DOHH2 (cell line): Measurements from ENCODE around the gene ERMN.

Experiments used
- EZH2phosphoT487 ChIP-seq: fragments of 200-600 bp; sonication (generic); IDR thresholded peaks from 2 replicates; pipeline ENCODE4 v1.6.1; 2017; ENCODE audit warnings: borderline replicate concordance, mild to moderate bottlenecking, antibody characterized with exemption, low read length, moderate library complexity, mixed read lengths
- TF ChIP-seq, protein P1 (sequence below): fragments of 200-600 bp; sonication (generic); IDR thresholded peaks from one replicate; pipeline ENCODE4 v1.5.1; 2014; ENCODE audit warnings: antibody characterized with exemption, mild to moderate bottlenecking, low read depth, low read length; ENCODE audit not compliant: poor library complexity, severe bottlenecking

DNA sequence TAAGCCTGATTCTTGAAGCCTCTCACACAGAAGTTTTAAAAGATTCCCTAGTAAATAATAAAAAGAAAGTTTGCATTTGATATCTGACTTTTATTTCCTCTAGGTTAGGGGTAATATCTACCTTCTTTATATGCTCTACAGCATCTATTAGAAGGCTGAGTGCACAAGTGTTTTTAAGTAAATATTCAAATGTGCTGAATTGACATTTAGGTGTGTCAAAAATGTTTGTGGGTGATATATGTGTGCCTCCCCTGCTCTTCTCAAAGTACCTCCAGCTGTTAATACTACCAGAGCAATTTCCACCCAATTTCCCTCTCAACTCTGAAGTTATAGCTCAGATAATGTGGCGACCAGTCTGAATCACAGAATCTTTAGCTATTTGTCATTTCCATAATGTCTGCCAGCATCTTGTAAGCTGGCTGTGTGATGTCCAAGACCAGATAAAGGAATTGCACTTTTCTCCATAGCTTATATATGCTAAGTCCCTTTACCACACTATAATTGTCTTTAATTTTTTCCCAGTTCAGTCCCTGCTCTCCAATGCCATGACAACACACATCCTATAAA lies 24.4 kb upstream of the ERMN start:
- TF ChIP-seq, protein P1, sequence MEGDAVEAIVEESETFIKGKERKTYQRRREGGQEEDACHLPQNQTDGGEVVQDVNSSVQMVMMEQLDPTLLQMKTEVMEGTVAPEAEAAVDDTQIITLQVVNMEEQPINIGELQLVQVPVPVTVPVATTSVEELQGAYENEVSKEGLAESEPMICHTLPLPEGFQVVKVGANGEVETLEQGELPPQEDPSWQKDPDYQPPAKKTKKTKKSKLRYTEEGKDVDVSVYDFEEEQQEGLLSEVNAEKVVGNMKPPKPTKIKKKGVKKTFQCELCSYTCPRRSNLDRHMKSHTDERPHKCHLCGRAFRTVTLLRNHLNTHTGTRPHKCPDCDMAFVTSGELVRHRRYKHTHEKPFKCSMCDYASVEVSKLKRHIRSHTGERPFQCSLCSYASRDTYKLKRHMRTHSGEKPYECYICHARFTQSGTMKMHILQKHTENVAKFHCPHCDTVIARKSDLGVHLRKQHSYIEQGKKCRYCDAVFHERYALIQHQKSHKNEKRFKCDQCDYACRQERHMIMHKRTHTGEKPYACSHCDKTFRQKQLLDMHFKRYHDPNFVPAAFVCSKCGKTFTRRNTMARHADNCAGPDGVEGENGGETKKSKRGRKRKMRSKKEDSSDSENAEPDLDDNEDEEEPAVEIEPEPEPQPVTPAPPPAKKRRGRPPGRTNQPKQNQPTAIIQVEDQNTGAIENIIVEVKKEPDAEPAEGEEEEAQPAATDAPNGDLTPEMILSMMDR = no peak
- no peak for TF ChIP-seq EZH2phosphoT487
